HEK293T (cell line): Measurements from ENCODE around the gene PHF3.
A peak's percentile ranks its signal among the peaks of the same experiment; 100 is the strongest.

Source experiments
- CTCF ChIA-PET: fragments of 350-600 bp; formaldehyde crosslinking; extraction: SDS; loops from one replicate; lab custom pipeline; 2021; ENCODE audit warnings: antibody characterized with exemption, inconsistent platforms; lab: Yijun Ruan, JAX
- POLR2A ChIA-PET: fragments of 350-600 bp; formaldehyde crosslinking; extraction: SDS; loops from one replicate; lab custom pipeline; 2020; ENCODE audit warnings: antibody characterized with exemption, inconsistent platforms; lab: Yijun Ruan, JAX
- DNase-seq: peaks from one replicate; pipeline ENCODE4 v3.0.0; 2012; ENCODE audit warnings: mixed read lengths; ENCODE audit errors: extremely low spot score
- ARNT ChIP-seq: fragments of 450-650 bp; IDR thresholded peaks from 2 replicates; pipeline ENCODE4 v1.6.1; 2017; ENCODE audit warnings: mild to moderate bottlenecking
- BHLHE40 ChIP-seq: fragments of 450-650 bp; IDR thresholded peaks from 2 replicates; pipeline ENCODE4 v1.6.1; 2016; ENCODE audit warnings: mild to moderate bottlenecking, moderate library complexity, borderline replicate concordance
- CTBP1 ChIP-seq: fragments of 450-650 bp; IDR thresholded peaks from 2 replicates; pipeline ENCODE4 v1.6.1; 2016; ENCODE audit warnings: borderline replicate concordance
- ELF4 ChIP-seq: fragments of 450-650 bp; IDR thresholded peaks from 2 replicates; pipeline ENCODE4 v1.6.1; 2017; ENCODE audit warnings: antibody characterized with exemption
- FOXA1 ChIP-seq: fragments of 450-650 bp; IDR thresholded peaks from 2 replicates; pipeline ENCODE4 v1.6.1; 2016; ENCODE audit warnings: mild to moderate bottlenecking
- FOXK2 ChIP-seq: fragments of 450-650 bp; IDR thresholded peaks from 2 replicates; pipeline ENCODE4 v1.6.1; 2016; ENCODE audit warnings: mild to moderate bottlenecking
- FOXM1 ChIP-seq: fragments of 450-650 bp; IDR thresholded peaks from 2 replicates; pipeline ENCODE4 v1.6.1; 2017; ENCODE audit warnings: mild to moderate bottlenecking, borderline replicate concordance
- HDGF ChIP-seq: fragments of 450-650 bp; IDR thresholded peaks from 2 replicates; pipeline ENCODE4 v1.6.1; 2017; ENCODE audit warnings: antibody characterized with exemption, borderline replicate concordance
- L3MBTL2 ChIP-seq: fragments of 450-650 bp; conservative IDR thresholded peaks from 2 replicates; pipeline ENCODE4 v1.6.1; 2016; ENCODE audit warnings: mild to moderate bottlenecking
- LEF1 ChIP-seq: fragments of 450-650 bp; IDR thresholded peaks from 2 replicates; pipeline ENCODE4 v1.6.1; 2017; ENCODE audit warnings: mild to moderate bottlenecking, borderline replicate concordance
- NFRKB ChIP-seq: fragments of 450-650 bp; IDR thresholded peaks from 2 replicates; pipeline ENCODE4 v1.6.1; 2016; ENCODE audit warnings: mild to moderate bottlenecking, moderate library complexity
- SP1 ChIP-seq: fragments of 450-650 bp; IDR thresholded peaks from 2 replicates; pipeline ENCODE4 v1.6.1; 2017
- SUZ12 ChIP-seq: fragments of 450-650 bp; IDR thresholded peaks from 2 replicates; pipeline ENCODE4 v1.6.1; 2016; ENCODE audit warnings: mild to moderate bottlenecking
- TARDBP ChIP-seq: fragments of 450-650 bp; IDR thresholded peaks from 2 replicates; pipeline ENCODE4 v1.6.1; 2016
- ZNF384 ChIP-seq: fragments of 450-650 bp; IDR thresholded peaks from 2 replicates; pipeline ENCODE4 v1.6.1; 2016
- TF ChIP-seq, protein P1 (sequence below): fragments of 450-650 bp; IDR thresholded peaks from 2 replicates; pipeline ENCODE4 v1.6.1; 2016

The PHF3 gene

DNA sequence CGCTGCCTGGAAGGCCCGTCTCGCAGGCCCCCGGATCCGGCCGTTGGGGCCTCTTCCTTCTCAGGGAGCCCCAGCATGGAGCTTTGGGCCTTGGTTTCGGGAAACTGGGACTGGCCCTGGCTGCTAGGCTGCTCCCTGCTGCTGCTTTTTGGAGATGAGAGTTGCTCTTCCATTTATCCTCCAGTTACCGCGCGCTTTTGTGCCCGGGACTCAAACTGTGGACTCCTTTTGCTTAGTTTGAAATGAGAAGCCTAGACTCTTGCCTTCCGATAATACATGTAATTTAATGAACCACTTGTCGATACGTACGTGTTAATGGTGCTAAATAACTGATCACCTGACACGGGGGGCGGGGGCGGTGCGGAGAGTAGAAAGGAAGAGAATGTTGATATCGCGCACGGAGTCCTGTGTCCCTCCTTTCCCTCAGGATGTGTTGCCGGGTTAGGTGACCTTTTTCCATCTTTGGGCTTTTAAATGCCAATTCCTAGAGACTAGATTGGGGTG lies 968 bp downstream of the PHF3 start:
- DNase-seq, result peak; percentile 28
- no peak for TF ChIP-seq BHLHE40
- POLR2A ChIA-PET, result interaction anchor here (1.5 to 2.0 kb wide), 3 partner anchors 9 to 125 kb away, joined by 3 to 22 read pairs (median 7); no protein-coding TSS in a partner anchor
- CTCF ChIA-PET, result no interaction called here

- CTCF ChIA-PET, result no interaction called here
- TF ChIP-seq TARDBP (no peak), FOXK2 (no peak), LEF1 (no peak)
- no peak for DNase-seq
- POLR2A ChIA-PET, result no interaction called here
Observed at GRCh38 chr6:63637865-63638445, 2.4 kb downstream of the PHF3 start.

- ChIA-PET CTCF (no interaction called here), POLR2A (no interaction called here)
- TF ChIP-seq FOXK2 (no peak), TARDBP (no peak), NFRKB (no peak), CTBP1 (no peak), ZNF384 (no peak), HDGF (no peak), ARNT (no peak), SUZ12 (no peak), FOXA1 (no peak), BHLHE40 (no peak), FOXM1 (no peak), ELF4 (no peak), LEF1 (no peak), L3MBTL2 (no peak), SP1 (no peak)
- TF ChIP-seq, protein P1, sequence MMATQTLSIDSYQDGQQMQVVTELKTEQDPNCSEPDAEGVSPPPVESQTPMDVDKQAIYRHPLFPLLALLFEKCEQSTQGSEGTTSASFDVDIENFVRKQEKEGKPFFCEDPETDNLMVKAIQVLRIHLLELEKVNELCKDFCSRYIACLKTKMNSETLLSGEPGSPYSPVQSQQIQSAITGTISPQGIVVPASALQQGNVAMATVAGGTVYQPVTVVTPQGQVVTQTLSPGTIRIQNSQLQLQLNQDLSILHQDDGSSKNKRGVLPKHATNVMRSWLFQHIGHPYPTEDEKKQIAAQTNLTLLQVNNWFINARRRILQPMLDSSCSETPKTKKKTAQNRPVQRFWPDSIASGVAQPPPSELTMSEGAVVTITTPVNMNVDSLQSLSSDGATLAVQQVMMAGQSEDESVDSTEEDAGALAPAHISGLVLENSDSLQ, result no peak
- DNase-seq, result no peak
Observed at GRCh38 chr6:63640062-63640461, 4.5 kb downstream of the PHF3 start.

- no peak for DNase-seq
- TF ChIP-seq ZNF384, result no peak
- no peak for TF ChIP-seq FOXK2
- no peak for TF ChIP-seq L3MBTL2
- no peak for TF ChIP-seq TARDBP
- TF ChIP-seq, protein P1, result no peak
- TF ChIP-seq FOXA1, result no peak
- TF ChIP-seq LEF1, result no peak
- TF ChIP-seq ARNT, result no peak
- TF ChIP-seq NFRKB, result no peak
- TF ChIP-seq CTBP1, result no peak
- no peak for TF ChIP-seq FOXM1
- no peak for TF ChIP-seq ELF4
- TF ChIP-seq SP1, result no peak
- TF ChIP-seq BHLHE40, result no peak
- no peak for TF ChIP-seq SUZ12
- no peak for TF ChIP-seq HDGF
- POLR2A ChIA-PET, result interaction anchor here (1.1 kb wide), 1 partner anchor 9 kb away, joined by 5 read pairs; the partner anchor contains the start of gene PHF3
- CTCF ChIA-PET, result no interaction called here
Observed at GRCh38 chr6:63643862-63644261, 8.3 kb downstream of the PHF3 start.

DNA sequence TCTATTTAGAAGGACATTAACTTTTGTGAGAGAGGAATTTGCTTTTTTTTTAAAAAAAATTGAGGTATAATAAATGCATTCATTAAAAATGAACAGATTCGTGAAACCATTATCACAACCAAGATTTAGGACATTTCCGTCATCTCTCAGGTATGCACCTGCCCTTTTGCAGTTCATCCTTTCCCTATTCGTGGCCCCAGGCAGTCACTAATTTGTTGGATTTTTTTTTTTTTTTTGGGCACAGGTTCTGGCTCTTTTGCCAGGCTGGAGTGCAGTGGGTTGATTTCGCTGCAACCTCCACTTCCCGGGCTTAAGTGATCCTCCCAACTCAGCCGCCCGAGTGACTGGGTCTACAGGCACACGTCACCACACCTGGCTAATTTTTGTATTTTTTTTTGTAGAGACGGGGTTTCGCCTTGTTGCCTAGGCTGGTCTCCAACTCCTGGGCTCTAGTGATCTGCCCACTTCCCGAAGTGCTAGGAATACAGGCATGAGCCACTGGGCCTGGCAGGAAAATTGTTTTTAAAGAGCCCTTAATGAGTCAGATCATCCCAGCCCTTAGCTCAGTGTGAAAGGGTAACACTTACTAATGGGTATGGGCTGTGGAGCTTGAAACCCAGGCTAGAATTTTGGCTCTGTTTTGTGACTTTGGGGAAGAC lies 9.2 kb downstream of the PHF3 start:
- ChIA-PET CTCF (no interaction called here), POLR2A (interaction anchor here (2.3 kb wide), 1 partner anchor 9 kb away, joined by 7 read pairs; the partner anchor contains the start of gene PHF3)
- DNase-seq, result no peak
- TF ChIP-seq ARNT (no peak), LEF1 (no peak), L3MBTL2 (no peak), CTBP1 (no peak), NFRKB (no peak), FOXK2 (no peak), FOXM1 (no peak), ZNF384 (no peak), SP1 (no peak), FOXA1 (no peak), SUZ12 (no peak), TARDBP (no peak), ELF4 (no peak), HDGF (no peak), BHLHE40 (no peak)
- TF ChIP-seq, protein P1, result no peak

DNA sequence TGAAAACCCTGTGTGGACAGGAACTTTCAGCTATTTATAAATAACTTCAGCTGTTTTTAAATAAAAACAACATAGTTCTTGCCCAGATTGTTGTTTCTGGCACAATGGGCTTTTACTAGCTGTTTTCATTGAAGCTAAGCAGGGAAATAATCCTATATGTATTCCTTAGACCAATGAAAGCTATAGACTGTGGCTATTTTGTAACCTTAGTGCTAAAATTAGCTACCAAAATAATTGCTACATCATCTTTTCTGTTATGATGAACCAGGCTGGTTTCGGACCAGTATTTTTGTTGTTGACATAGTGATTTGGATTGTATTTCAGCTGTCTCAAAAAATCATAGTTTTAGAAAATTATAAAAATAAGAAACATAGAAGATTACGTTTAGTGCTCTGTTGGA lies 13.7 kb downstream of the PHF3 start:
- no peak for DNase-seq
- ChIA-PET POLR2A (interaction anchor here (1.1 kb wide), 1 partner anchor 14 kb away, joined by 4 read pairs; the partner anchor contains the start of gene PHF3), CTCF (no interaction called here)
- TF ChIP-seq TARDBP (no peak), FOXM1 (no peak)
